Type B pancreatic cell (in vitro differentiated cells): ENCODE results near the gene FRY. TPM values are rescaled to one million over a fixed set of nuclear protein-coding genes. Genes with fewer than 3 reads are reported as not detected.

Experiments
- DNase-seq: peaks from one replicate; pipeline ENCODE4 v3.0.0; 2021; ENCODE audit warnings: mixed read lengths; ENCODE audit not compliant: unreplicated experiment; ENCODE audit errors: extremely low spot score
- H3K27ac Mint-ChIP-seq: 2 replicates; pipeline ENCODE4 v1.8.0; 2021; ENCODE audit warnings: mild to moderate bottlenecking, mixed read lengths
- H3K27me3 Mint-ChIP-seq: 2 replicates; pipeline ENCODE4 v1.8.0; 2021; ENCODE audit warnings: mixed read lengths
- H3K36me3 Mint-ChIP-seq: 2 replicates; pipeline ENCODE4 v1.8.0; 2021; ENCODE audit warnings: mixed read lengths
- H3K4me1 Mint-ChIP-seq: one replicate; pipeline ENCODE4 v1.8.0; 2021; ENCODE audit warnings: mixed read lengths; ENCODE audit not compliant: unreplicated experiment
- H3K4me3 Mint-ChIP-seq: 2 replicates; pipeline ENCODE4 v1.8.0; 2021; ENCODE audit warnings: mild to moderate bottlenecking, mixed read lengths
- H3K9me3 Mint-ChIP-seq: 2 replicates; pipeline ENCODE4 v1.8.0; 2021; ENCODE audit warnings: mixed read lengths
- total RNA-seq: library from RNA; stranded (reverse); gene quantifications from 2 replicates; pipeline ENCODE4 v1.2.1, GENCODE V29; 2021; ENCODE audit warnings: low replicate concordance
- TF ChIP-seq, protein P1 (sequence below): fragments of 200-600 bp; sonication (generic); conservative IDR thresholded peaks from 2 replicates; pipeline ENCODE4 v1.5.0; 2021; ENCODE audit warnings: antibody characterized with exemption, mild to moderate bottlenecking

FRY gene
- total RNA-seq, 1 donor from 2014 or later, result 13.4 TPM

DNA sequence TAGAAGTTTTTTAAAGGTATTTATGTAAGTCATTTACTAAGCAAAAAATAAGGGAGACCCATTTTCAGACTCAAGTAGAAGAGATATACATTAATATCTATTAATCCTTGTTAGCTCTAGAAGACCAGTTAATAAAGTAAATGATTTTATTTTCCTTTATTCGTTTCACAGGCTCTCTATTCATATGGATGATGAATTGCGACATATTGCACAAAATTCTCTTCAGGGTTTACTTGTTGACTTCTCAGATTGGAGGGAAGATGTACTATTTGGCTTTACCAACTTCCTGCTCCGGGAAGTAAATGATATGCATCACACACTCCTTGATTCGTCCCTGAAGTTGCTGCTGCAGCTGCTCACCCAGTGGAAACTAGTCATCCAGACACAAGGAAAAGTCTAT is 139.3 kb downstream of the FRY start:
- Mint-ChIP-seq H3K9me3 (no peaks in the 10 kb centered on the region), H3K4me1 (peaks cover 8% of the 10 kb centered on the region), H3K36me3 (peaks cover 9% of the 10 kb centered on the region), H3K27me3 (no peaks in the 10 kb centered on the region), H3K4me3 (no peak overlapping the region), H3K27ac (no peak overlapping the region)
- DNase-seq, result no peak
- TF ChIP-seq, protein P1, sequence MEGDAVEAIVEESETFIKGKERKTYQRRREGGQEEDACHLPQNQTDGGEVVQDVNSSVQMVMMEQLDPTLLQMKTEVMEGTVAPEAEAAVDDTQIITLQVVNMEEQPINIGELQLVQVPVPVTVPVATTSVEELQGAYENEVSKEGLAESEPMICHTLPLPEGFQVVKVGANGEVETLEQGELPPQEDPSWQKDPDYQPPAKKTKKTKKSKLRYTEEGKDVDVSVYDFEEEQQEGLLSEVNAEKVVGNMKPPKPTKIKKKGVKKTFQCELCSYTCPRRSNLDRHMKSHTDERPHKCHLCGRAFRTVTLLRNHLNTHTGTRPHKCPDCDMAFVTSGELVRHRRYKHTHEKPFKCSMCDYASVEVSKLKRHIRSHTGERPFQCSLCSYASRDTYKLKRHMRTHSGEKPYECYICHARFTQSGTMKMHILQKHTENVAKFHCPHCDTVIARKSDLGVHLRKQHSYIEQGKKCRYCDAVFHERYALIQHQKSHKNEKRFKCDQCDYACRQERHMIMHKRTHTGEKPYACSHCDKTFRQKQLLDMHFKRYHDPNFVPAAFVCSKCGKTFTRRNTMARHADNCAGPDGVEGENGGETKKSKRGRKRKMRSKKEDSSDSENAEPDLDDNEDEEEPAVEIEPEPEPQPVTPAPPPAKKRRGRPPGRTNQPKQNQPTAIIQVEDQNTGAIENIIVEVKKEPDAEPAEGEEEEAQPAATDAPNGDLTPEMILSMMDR, result no peak

DNA sequence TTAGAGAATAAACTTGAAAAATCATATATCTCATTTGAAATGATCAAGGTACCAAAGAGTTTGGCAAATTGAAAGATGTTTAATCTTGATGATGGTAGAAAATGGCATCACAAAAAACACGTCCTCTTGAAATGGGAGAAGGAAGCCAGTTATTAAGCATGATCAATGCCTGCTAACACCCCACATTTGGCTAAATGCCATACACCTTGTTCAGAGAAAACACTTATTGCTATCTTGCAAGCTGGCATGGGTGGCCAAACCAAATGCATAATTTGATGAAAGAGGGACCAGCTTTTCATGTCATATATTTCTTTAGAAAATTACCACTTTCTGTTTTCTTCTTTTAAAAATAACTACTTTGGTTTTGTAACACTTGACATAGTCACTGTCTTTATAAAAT is 142.3 kb downstream of the FRY start:
- Mint-ChIP-seq H3K27ac (no peak overlapping the region), H3K4me1 (peaks cover 7% of the 10 kb centered on the region), H3K4me3 (no peak overlapping the region), H3K27me3 (no peaks in the 10 kb centered on the region), H3K9me3 (no peaks in the 10 kb centered on the region), H3K36me3 (peaks cover 9% of the 10 kb centered on the region)
- no peak for DNase-seq
- TF ChIP-seq, protein P1, result no peak

DNA sequence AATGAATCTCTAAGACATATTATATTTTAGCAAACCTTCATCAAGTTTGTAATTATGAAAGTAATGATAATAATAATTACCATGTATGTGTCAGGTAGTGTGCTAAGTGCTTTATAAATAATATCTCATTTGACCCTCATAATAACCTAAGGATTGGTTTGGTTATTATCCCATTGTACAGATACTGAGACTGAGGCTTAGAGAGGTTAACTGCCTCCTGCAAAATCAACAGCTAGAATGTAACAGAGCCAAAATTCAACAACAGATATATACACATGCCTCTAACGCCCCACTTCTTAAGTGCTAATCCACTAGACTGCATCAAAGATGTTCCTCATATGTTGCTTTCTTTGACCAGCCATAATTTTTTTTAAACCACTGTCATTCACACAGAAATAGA is 142.8 kb downstream of the FRY start:
- DNase-seq, result no peak
- peaks cover 7% of the 10 kb centered on the region for H3K4me1 Mint-ChIP-seq
- TF ChIP-seq, protein P1, result no peak
- H3K27ac Mint-ChIP-seq, result no peak overlapping the region
- peaks cover 9% of the 10 kb centered on the region for H3K36me3 Mint-ChIP-seq
- H3K4me3 Mint-ChIP-seq, result no peak overlapping the region
- no peaks in the 10 kb centered on the region for H3K27me3 Mint-ChIP-seq
- H3K9me3 Mint-ChIP-seq, result no peaks in the 10 kb centered on the region

GRCh38 chr13:32175307-32175706 is 143.7 kb downstream of the FRY start:
- peaks cover 9% of the 10 kb centered on the region for H3K36me3 Mint-ChIP-seq
- H3K4me3 Mint-ChIP-seq, result no peak overlapping the region
- no peaks in the 10 kb centered on the region for H3K9me3 Mint-ChIP-seq
- no peak overlapping the region for H3K27ac Mint-ChIP-seq
- peaks cover 7% of the 10 kb centered on the region for H3K4me1 Mint-ChIP-seq
- no peaks in the 10 kb centered on the region for H3K27me3 Mint-ChIP-seq
- TF ChIP-seq, protein P1, result no peak
- DNase-seq, result no peak

- Mint-ChIP-seq H3K27me3 (no peaks in the 10 kb centered on the region), H3K9me3 (no peaks in the 10 kb centered on the region), H3K4me1 (peaks cover 7% of the 10 kb centered on the region), H3K27ac (no peak overlapping the region), H3K36me3 (peaks cover 9% of the 10 kb centered on the region), H3K4me3 (no peak overlapping the region)
- no peak for DNase-seq
- TF ChIP-seq, protein P1, result no peak
These were observed 144.4 kb downstream of the FRY start for GRCh38 chr13:32175943-32176342.

- TF ChIP-seq, protein P1, result no peak
- Mint-ChIP-seq H3K4me3 (no peak overlapping the region), H3K27me3 (no peaks in the 10 kb centered on the region), H3K9me3 (no peaks in the 10 kb centered on the region), H3K4me1 (peaks cover 7% of the 10 kb centered on the region), H3K36me3 (peaks cover 7% of the 10 kb centered on the region), H3K27ac (no peak overlapping the region)
- no peak for DNase-seq
These were observed 145.1 kb downstream of the FRY start for GRCh38 chr13:32176696-32177095.
